ENCODE measurements around the gene ABHD17A. TPM values are rescaled to one million over a fixed set of nuclear protein-coding genes. Genes with fewer than 3 reads are reported as not detected.

Gene ABHD17A
- total RNA-seq, 1 donor from 2014 or later = 78.9 TPM

GRCh38 chr19:1857648-1858326 lies 27.5 kb downstream of the ABHD17A start:
- no peak for ATAC-seq
- no peak for DNase-seq (ENCODE audit: low spot score)
- intact Hi-C loops (cut with DNase I) = no loop called here

- DNase-seq (ENCODE audit: low spot score) (peak; percentile 83), ATAC-seq (no peak)
- intact Hi-C loops (cut with DNase I) = no loop called here
These were observed 28.3 kb downstream of the ABHD17A start for GRCh38 chr19:1856698-1857603.

GRCh38 chr19:1856345-1856697 lies 29.0 kb downstream of the ABHD17A start:
- intact Hi-C loops (cut with DNase I) = no loop called here
- DNase-seq (ENCODE audit: low spot score) (no peak), ATAC-seq (no peak)

- peak; percentile 0 for ATAC-seq
- DNase-seq (ENCODE audit: low spot score) = no peak
- intact Hi-C loops (cut with DNase I) = no loop called here
These were observed 29.5 kb downstream of the ABHD17A start for GRCh38 chr19:1855828-1856255.

- intact Hi-C loops (cut with DNase I) = no loop called here
- peak; percentile 75 for ATAC-seq
These were observed 30.1 kb downstream of the ABHD17A start for GRCh38 chr19:1855040-1855827.

GRCh38 chr19:1854542-1855039 lies 30.7 kb downstream of the ABHD17A start:
- intact Hi-C loops (cut with DNase I) = no loop called here
- ATAC-seq (no peak), DNase-seq (ENCODE audit: low spot score) (no peak)

More at GRCh38 chr19:1855040-1855827, 30.1 kb downstream of the ABHD17A start:
- DNase-seq (ENCODE audit: low spot score) = peak; percentile 90

- ATAC-seq (no peak), DNase-seq (ENCODE audit: low spot score) (no peak)
- intact Hi-C loops (cut with DNase I) = no loop called here
These were observed 31.2 kb downstream of the ABHD17A start for GRCh38 chr19:1854039-1854541.

GRCh38 chr19:1853295-1854038 lies 31.8 kb downstream of the ABHD17A start:
- intact Hi-C loops (cut with DNase I) = no loop called here
- DNase-seq (ENCODE audit: low spot score) (peak; percentile 84), ATAC-seq (peak; percentile 20)

- intact Hi-C loops (cut with DNase I) = no loop called here
- ATAC-seq (no peak), DNase-seq (ENCODE audit: low spot score) (no peak)
These were observed 32.6 kb downstream of the ABHD17A start for GRCh38 chr19:1852581-1853128.

GRCh38 chr19:1851654-1852580 lies 33.4 kb downstream of the ABHD17A start:
- intact Hi-C loops (cut with DNase I) = no loop called here
- ATAC-seq (no peak), DNase-seq (ENCODE audit: low spot score) (no peak)

- intact Hi-C loops (cut with DNase I) = no loop called here
- no peak for ATAC-seq
- no peak for DNase-seq (ENCODE audit: low spot score)
These were observed 34.3 kb downstream of the ABHD17A start for GRCh38 chr19:1850809-1851653.

- ATAC-seq (no peak), DNase-seq (ENCODE audit: low spot score) (no peak)
- intact Hi-C loops (cut with DNase I) = no loop called here
These were observed 35.4 kb downstream of the ABHD17A start for GRCh38 chr19:1849886-1850398.

GRCh38 chr19:1849132-1849474 lies 36.2 kb downstream of the ABHD17A start:
- no peak for ATAC-seq
- intact Hi-C loops (cut with DNase I) = no loop called here
- DNase-seq (ENCODE audit: low spot score) = no peak

GRCh38 chr19:1848399-1849131 lies 36.7 kb downstream of the ABHD17A start, which contains the start of gene REXO1:
TSS of gene REXO1 (minus strand) at chr19:1848483. CDS start at chr19:1848358, 125 bp downstream.
- peak; percentile 96 for DNase-seq (ENCODE audit: low spot score)
- peak; percentile 90 for ATAC-seq
- intact Hi-C loops (cut with DNase I) = no loop called here

GRCh38 chr19:1847684-1848398 lies 37.5 kb downstream of the ABHD17A start:
- intact Hi-C loops (cut with DNase I) = no loop called here
- ATAC-seq (no peak), DNase-seq (ENCODE audit: low spot score) (no peak)
